Trophoblast cell (in vitro differentiated cells and primary cell): ENCODE data around the gene PIAS1.

Experiments used
- DNase-seq, 2 donors: peaks; one replicate each; pipeline ENCODE4 v3.0.0-alpha.2; 2016
- H2AFZ ChIP-seq: 2 replicates; pipeline ENCODE4 v1.6.1; 2013; ENCODE audit warnings: low read length, moderate library complexity, mild to moderate bottlenecking; ENCODE audit not compliant: insufficient read depth, poor library complexity
- H2AK5ac ChIP-seq: 2 replicates; pipeline ENCODE4 v1.6.1; 2013; ENCODE audit warnings: mild to moderate bottlenecking, low read length
- H2BK120ac ChIP-seq: 2 replicates; pipeline ENCODE4 v1.6.1; 2013; ENCODE audit warnings: low read length, mild to moderate bottlenecking, moderate library complexity; ENCODE audit not compliant: insufficient read depth, poor library complexity
- H2BK12ac ChIP-seq: 2 replicates; pipeline ENCODE4 v1.6.1; 2013; ENCODE audit warnings: mild to moderate bottlenecking, low read length, moderate library complexity
- H2BK5ac ChIP-seq: 2 replicates; pipeline ENCODE4 v1.6.1; 2013; ENCODE audit warnings: low read length, low read depth, moderate library complexity, mild to moderate bottlenecking; ENCODE audit not compliant: poor library complexity
- H3K14ac ChIP-seq: 2 replicates; pipeline ENCODE4 v1.6.1; 2013; ENCODE audit warnings: mild to moderate bottlenecking, low read length
- H3K18ac ChIP-seq: 2 replicates; pipeline ENCODE4 v1.6.1; 2013; ENCODE audit warnings: mild to moderate bottlenecking, low read length
- H3K23ac ChIP-seq: 2 replicates; pipeline ENCODE4 v1.6.1; 2013; ENCODE audit warnings: low read length
- H3K27ac ChIP-seq: 2 replicates; pipeline ENCODE4 v1.5.1; 2013; ENCODE audit warnings: low read depth, mild to moderate bottlenecking, inconsistent platforms, low read length, moderate library complexity
- H3K27me3 ChIP-seq: 2 replicates; pipeline ENCODE4 v1.6.1; 2013; ENCODE audit warnings: inconsistent platforms, mild to moderate bottlenecking, low read length, moderate library complexity; ENCODE audit not compliant: insufficient read depth
- H3K36me3 ChIP-seq, 2 experiments: 1 replicate in 1 of 2; 2 replicates in 1 of 2; pipeline ENCODE4 v1.6.1; 2013; ENCODE audit warnings: low read length in 2 of 2, mild to moderate bottlenecking in 2 of 2, moderate library complexity in 1 of 2; ENCODE audit not compliant: insufficient read depth in 2 of 2, control insufficient read depth in 1 of 2
- H3K4ac ChIP-seq: 2 replicates; pipeline ENCODE4 v1.6.1; 2013; ENCODE audit warnings: low read depth, mild to moderate bottlenecking, low read length, moderate library complexity
- H3K4me1 ChIP-seq, 2 experiments: 1 replicate in 1 of 2; 2 replicates in 1 of 2; pipeline ENCODE4 v1.6.1; 2013; ENCODE audit warnings: low read length in 2 of 2, mild to moderate bottlenecking in 2 of 2, moderate library complexity in 1 of 2; ENCODE audit not compliant: insufficient read depth in 2 of 2, control insufficient read depth in 1 of 2
- H3K4me2 ChIP-seq: 2 replicates; pipeline ENCODE4 v1.6.1; 2013; ENCODE audit warnings: inconsistent platforms, mild to moderate bottlenecking, low read length, moderate library complexity
- H3K4me3 ChIP-seq: 2 replicates; pipeline ENCODE4 v1.5.1; 2013; ENCODE audit warnings: mild to moderate bottlenecking, low read depth, low read length, inconsistent platforms
- H3K79me1 ChIP-seq: one replicate; pipeline ENCODE4 v1.6.1; 2013; ENCODE audit warnings: low read length
- H3K79me2 ChIP-seq: 2 replicates; pipeline ENCODE4 v1.6.1; 2013; ENCODE audit warnings: low read length, mild to moderate bottlenecking; ENCODE audit not compliant: control insufficient read depth, insufficient read depth, poor library complexity
- H3K9ac ChIP-seq: 2 replicates; pipeline ENCODE4 v1.6.1; 2013; ENCODE audit warnings: mild to moderate bottlenecking, low read length
- H3K9me3 ChIP-seq: 2 replicates; pipeline ENCODE4 v1.6.1; 2013; ENCODE audit warnings: low read depth, mild to moderate bottlenecking, control low read depth, inconsistent platforms, low read length; ENCODE audit not compliant: insufficient read depth
- H4K12ac ChIP-seq: 2 replicates; pipeline ENCODE4 v1.6.1; 2013; ENCODE audit warnings: low read depth, mild to moderate bottlenecking, low read length, moderate library complexity
- H4K8ac ChIP-seq: 2 replicates; pipeline ENCODE4 v1.6.1; 2013; ENCODE audit warnings: low read depth, mild to moderate bottlenecking, low read length, moderate library complexity
- H4K91ac ChIP-seq: one replicate; pipeline ENCODE4 v1.6.1; 2013; ENCODE audit warnings: low read depth, mild to moderate bottlenecking, low read length, moderate library complexity
- WGBS: extraction: QIAGEN DNeasy Blood & Tissue Kit; methylation state at CpG from one replicate; pipeline ENCODE4 v1.1.7; 2013; ENCODE audit warnings: missing lambda C conversion rate; ENCODE audit not compliant: insufficient read length, insufficient coverage; ENCODE audit errors: extremely low coverage; 5-methylcytosine and 5-hydroxymethylcytosine counted together

The PIAS1 gene

DNA sequence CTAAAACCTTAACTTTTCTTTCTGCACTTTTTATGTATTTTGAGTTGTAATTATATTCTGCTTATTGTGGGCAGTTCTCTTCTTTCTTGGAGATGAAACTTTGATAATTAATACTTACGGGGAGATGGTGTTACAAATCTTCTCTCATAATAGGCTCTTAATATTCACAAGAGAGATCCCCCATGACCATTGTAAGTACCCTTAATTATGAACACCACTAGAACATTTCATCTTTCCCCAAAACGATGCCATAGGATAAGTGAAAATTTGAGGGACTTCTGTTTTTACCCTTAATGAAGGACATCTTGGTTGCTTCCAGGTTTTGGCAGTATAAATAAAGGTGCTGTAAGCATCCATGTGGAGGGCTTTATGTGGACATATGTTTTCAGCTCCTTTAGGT lies 60.7 kb downstream of the PIAS1 start:
- no peak overlapping the region for H3K18ac ChIP-seq
- H3K9me3 ChIP-seq, result no peaks in the 10 kb centered on the region
- DNase-seq, result no peak
- no peak overlapping the region for H4K8ac ChIP-seq
- no peaks in the 10 kb centered on the region for H3K79me1 ChIP-seq
- H2BK5ac ChIP-seq, result no peak overlapping the region
- H3K9ac ChIP-seq, result no peak overlapping the region
- no CpG with 5 or more reads among the region's 2 CpGs for WGBS
- no peak overlapping the region for H3K4me3 ChIP-seq
- H3K14ac ChIP-seq, result no peak overlapping the region
- H2BK120ac ChIP-seq, result no peak overlapping the region
- no peak overlapping the region for H4K12ac ChIP-seq
- H3K4me1 ChIP-seq, result no peaks in the 10 kb centered on the region
- H2BK12ac ChIP-seq, result no peak overlapping the region
- H4K91ac ChIP-seq, result no peak overlapping the region
- no peaks in the 10 kb centered on the region for H3K27me3 ChIP-seq
- no peak overlapping the region for H3K4me2 ChIP-seq
- H3K4ac ChIP-seq, result no peak overlapping the region
- H3K36me3 ChIP-seq, result peaks cover 0 to 2% of the 10 kb centered on the region in 2 experiments
- H3K23ac ChIP-seq, result no peak overlapping the region
- no peak overlapping the region for H2AK5ac ChIP-seq
- H2AFZ ChIP-seq, result no peak overlapping the region
- no peak overlapping the region for H3K27ac ChIP-seq
- peaks cover 2% of the 10 kb centered on the region for H3K79me2 ChIP-seq

DNA sequence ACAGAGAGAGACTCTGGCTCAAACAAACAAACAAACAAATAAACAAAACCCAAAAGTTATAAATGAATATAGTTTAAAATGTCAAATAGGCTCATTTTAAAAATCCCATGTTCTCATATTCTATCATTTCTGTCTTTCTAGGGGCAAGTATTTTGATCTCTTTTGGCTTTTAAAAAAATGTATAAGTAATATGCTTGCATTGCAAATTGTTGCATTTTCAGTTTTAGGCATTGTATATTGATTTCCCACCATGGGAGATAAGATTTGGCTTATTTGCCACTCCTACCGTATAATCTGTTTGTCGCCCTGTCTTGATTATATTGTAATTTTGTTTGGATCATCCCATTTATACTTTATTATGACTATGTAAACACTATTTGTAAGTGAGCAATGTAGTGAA lies 70.6 kb downstream of the PIAS1 start:
- Histone ChIP-seq H3K4me1 (no peaks in the 10 kb centered on the region), H3K4ac (no peak overlapping the region), H3K36me3 (peaks cover 0 to 3% of the 10 kb centered on the region in 2 experiments), H3K9me3 (no peaks in the 10 kb centered on the region), H3K27ac (no peak overlapping the region), H4K91ac (no peak overlapping the region), H3K79me1 (no peaks in the 10 kb centered on the region), H3K27me3 (no peaks in the 10 kb centered on the region), H3K14ac (no peak overlapping the region), H3K18ac (no peak overlapping the region), H4K8ac (no peak overlapping the region), H2BK12ac (no peak overlapping the region), H3K79me2 (no peaks in the 10 kb centered on the region), H2BK120ac (no peak overlapping the region), H2AFZ (no peak overlapping the region), H3K23ac (no peak overlapping the region), H3K4me3 (no peak overlapping the region), H2AK5ac (no peak overlapping the region), H4K12ac (no peak overlapping the region), H3K4me2 (no peak overlapping the region), H2BK5ac (no peak overlapping the region), H3K9ac (no peak overlapping the region)
- DNase-seq, result no peak
- WGBS, result no CpG with 5 or more reads among the region's 2 CpGs

DNA sequence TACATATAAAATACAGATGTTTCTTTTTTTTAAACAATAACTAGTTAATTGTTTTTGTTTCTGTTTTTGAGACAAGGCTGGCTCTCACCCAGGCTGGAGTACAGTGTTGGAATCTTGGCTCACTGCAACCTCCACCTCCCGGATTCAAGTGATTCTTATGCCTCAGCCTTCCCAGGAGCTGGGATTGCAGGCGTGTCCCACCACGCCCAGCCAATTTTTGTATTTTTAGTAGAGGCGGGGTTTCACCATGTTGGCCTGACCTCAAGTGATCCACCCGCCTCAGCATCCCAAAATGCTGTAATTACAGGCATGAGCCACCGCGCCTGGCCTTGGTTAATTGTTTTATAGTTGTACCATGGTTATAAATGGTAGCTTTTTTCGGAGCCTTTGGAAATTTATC lies 72.3 kb downstream of the PIAS1 start:
- no peak overlapping the region for H4K12ac ChIP-seq
- no peaks in the 10 kb centered on the region for H3K79me2 ChIP-seq
- no peak overlapping the region for H2BK5ac ChIP-seq
- no peak overlapping the region for H3K4ac ChIP-seq
- H3K14ac ChIP-seq, result no peak overlapping the region
- no peak overlapping the region for H2AK5ac ChIP-seq
- H3K4me1 ChIP-seq, result no peaks in the 10 kb centered on the region
- WGBS, result no CpG with 5 or more reads among the region's 8 CpGs
- no peak overlapping the region for H3K18ac ChIP-seq
- no peak for DNase-seq
- H3K27ac ChIP-seq, result no peak overlapping the region
- H3K79me1 ChIP-seq, result no peaks in the 10 kb centered on the region
- no peaks in the 10 kb centered on the region for H3K27me3 ChIP-seq
- H2AFZ ChIP-seq, result no peak overlapping the region
- no peak overlapping the region for H4K8ac ChIP-seq
- H3K9me3 ChIP-seq, result no peaks in the 10 kb centered on the region
- H2BK120ac ChIP-seq, result no peak overlapping the region
- H3K36me3 ChIP-seq, result peaks cover 0 to 3% of the 10 kb centered on the region in 2 experiments
- no peak overlapping the region for H4K91ac ChIP-seq
- no peak overlapping the region for H3K23ac ChIP-seq
- H3K4me2 ChIP-seq, result no peak overlapping the region
- no peak overlapping the region for H3K4me3 ChIP-seq
- H3K9ac ChIP-seq, result no peak overlapping the region
- no peak overlapping the region for H2BK12ac ChIP-seq

DNA sequence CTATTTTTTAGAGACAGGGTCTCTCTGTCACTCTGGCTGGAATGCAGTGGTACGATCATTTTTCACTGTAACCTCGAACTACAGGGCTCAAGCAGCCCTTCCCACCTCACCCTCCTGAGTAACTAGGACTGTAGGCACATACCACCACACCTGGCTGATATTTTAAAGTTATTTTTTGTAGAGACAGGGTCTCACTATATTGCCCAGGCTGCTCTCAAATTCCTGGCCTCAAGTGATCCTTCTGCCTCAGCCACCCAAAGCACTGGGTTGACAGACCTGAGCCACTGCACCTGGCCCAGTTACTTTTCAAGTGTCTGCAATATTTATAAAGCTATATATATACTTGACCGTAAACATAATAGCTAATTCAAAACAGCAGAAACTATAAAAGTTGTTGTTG lies 75.0 kb downstream of the PIAS1 start:
- H3K9ac ChIP-seq, result no peak overlapping the region
- H2AK5ac ChIP-seq, result no peak overlapping the region
- H3K36me3 ChIP-seq, result peaks cover 0 to 2% of the 10 kb centered on the region in 2 experiments
- H3K4ac ChIP-seq, result no peak overlapping the region
- no peak overlapping the region for H2BK5ac ChIP-seq
- no peak overlapping the region for H3K4me3 ChIP-seq
- H3K9me3 ChIP-seq, result no peaks in the 10 kb centered on the region
- no peak overlapping the region for H3K14ac ChIP-seq
- H4K8ac ChIP-seq, result no peak overlapping the region
- DNase-seq, result no peak
- H2AFZ ChIP-seq, result no peak overlapping the region
- no peak overlapping the region for H3K23ac ChIP-seq
- H3K79me1 ChIP-seq, result no peaks in the 10 kb centered on the region
- WGBS, result no CpG with 5 or more reads among the region's 3 CpGs
- H3K18ac ChIP-seq, result no peak overlapping the region
- no peak overlapping the region for H3K27ac ChIP-seq
- H2BK12ac ChIP-seq, result no peak overlapping the region
- no peak overlapping the region for H4K91ac ChIP-seq
- no peak overlapping the region for H3K4me2 ChIP-seq
- H4K12ac ChIP-seq, result no peak overlapping the region
- H3K79me2 ChIP-seq, result no peaks in the 10 kb centered on the region
- no peak overlapping the region for H2BK120ac ChIP-seq
- H3K4me1 ChIP-seq, result no peaks in the 10 kb centered on the region
- H3K27me3 ChIP-seq, result no peaks in the 10 kb centered on the region
